ENCODE measurements around the gene MAPK4.

DNA sequence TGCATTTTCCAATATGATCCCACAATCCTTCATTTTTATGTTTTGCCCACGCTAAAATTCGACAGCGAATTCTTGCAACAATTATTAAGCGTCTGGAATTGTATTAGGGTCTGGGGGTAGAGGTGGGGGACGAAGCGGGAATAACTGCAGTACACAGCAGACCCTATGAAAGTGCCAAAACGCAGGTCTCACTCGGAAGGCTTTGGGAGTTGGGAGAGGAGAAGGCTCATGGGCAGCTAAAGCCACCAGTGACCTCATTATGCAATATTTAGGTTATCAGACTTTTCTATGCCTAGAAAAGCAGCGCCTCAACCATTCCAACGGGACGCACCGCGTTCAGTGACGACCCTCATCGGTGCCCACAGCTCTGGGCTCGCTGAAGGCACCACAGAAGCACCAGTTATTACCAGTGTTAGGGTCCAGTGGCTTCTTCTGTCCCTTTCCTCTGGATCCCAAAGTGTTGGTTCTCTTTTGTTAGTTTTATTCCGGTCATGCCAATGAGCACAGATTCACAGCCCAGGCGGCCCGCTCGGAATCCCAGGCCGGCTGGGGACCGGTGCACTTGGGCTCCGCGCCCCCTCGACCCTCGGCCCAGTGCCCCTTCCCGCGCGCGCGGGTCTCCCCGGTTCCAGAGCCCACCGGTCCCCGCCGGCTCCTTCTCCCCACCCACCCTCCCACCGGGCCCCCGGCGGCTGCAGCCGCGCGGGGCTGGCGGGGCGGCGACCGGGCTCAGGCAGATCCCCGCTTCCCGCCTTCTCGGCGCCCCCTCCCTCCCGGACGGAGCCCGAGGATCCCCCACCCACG, 737 bp upstream of the MAPK4 start:
- TF ChIP-seq ZBTB21 (CRISPR knock-in tag; IDR thresholded peaks at IDR 0.05; ENCODE audit: borderline replicate concordance) (no peak), NFYB (CRISPR knock-in tag; conservative IDR thresholded peaks at IDR 0.05; ENCODE audit: low read depth) (no peak), ZNF423 (CRISPR knock-in tag; IDR thresholded peaks at IDR 0.05) (no peak)
